Measurements from ENCODE around the gene CCDC174.

DNA sequence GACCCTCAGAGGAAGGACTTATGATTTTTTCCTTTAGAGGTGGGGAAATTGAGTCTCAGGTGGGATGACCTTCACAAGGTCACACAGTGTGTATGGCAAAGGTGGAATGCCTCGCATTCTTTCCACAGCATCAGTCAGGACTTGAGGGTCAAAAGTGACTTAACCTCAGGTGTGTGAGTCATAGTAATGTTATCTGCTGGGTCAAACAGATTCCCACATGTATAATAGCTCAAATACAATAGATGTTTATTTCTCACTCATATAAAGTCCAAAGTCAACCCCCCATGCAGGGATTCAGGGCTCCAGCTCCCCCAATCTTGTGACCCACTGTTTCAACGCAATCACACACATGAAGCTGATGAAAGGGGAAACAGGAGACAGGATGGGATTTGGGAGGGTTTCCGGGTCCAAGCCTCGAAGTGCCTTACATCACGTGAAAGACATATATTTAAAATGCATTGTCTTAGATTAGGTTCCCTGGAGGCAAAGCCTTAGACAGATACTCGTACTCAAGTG is 34.0 kb upstream of the CCDC174 start:
- no peak for TF ChIP-seq EZH2 (IDR thresholded peaks at IDR 0.05; ENCODE audit: insufficient read depth, poor library complexity, severe bottlenecking)
- no peak for TF ChIP-seq EZH2phosphoT487 (IDR thresholded peaks at IDR 0.05; ENCODE audit: insufficient read depth, low read depth)

Data from GM23248 (cell line).